H9 (cell line): Measurements from ENCODE around the gene ANTKMT. TPM values are rescaled to one million over a fixed set of nuclear protein-coding genes. Genes with fewer than 3 reads are reported as not detected.

Experiments used
- DNase-seq: peaks from one replicate; pipeline ENCODE4 v3.0.0-alpha.2; 2017
- H2AFZ ChIP-seq: one replicate; pipeline ENCODE4 v1.6.1; 2013; ENCODE audit warnings: mild to moderate bottlenecking, low read length, control low read depth, moderate library complexity
- H2AK5ac ChIP-seq: 2 replicates; pipeline ENCODE4 v1.6.1; 2013; ENCODE audit warnings: low read length, control low read depth, mixed read lengths; ENCODE audit not compliant: insufficient read length
- H2BK120ac ChIP-seq: one replicate; pipeline ENCODE4 v1.6.1; 2013; ENCODE audit warnings: low read depth, mild to moderate bottlenecking, low read length, control low read depth, inconsistent platforms; ENCODE audit not compliant: poor library complexity, severe bottlenecking
- H2BK12ac ChIP-seq: 2 replicates; pipeline ENCODE4 v1.6.1; 2013; ENCODE audit warnings: low read length, control low read depth, mixed read lengths, low read depth; ENCODE audit not compliant: insufficient read length
- H2BK15ac ChIP-seq: 2 replicates; pipeline ENCODE4 v1.6.1; 2013; ENCODE audit warnings: low read depth, low read length, control low read depth
- H2BK20ac ChIP-seq: one replicate; pipeline ENCODE4 v1.6.1; 2013; ENCODE audit warnings: low read depth, mild to moderate bottlenecking, low read length, control low read depth, inconsistent platforms; ENCODE audit not compliant: poor library complexity, severe bottlenecking
- H2BK5ac ChIP-seq: 2 replicates; pipeline ENCODE4 v1.6.1; 2013; ENCODE audit warnings: low read length, control low read depth, mixed read lengths; ENCODE audit not compliant: insufficient read length
- H3K14ac ChIP-seq: 2 replicates; pipeline ENCODE4 v1.6.1; 2013; ENCODE audit warnings: low read length, control low read depth; ENCODE audit not compliant: insufficient read depth
- H3K18ac ChIP-seq: 2 replicates; pipeline ENCODE4 v1.6.1; 2013; ENCODE audit warnings: low read depth, mild to moderate bottlenecking, mixed read lengths, low read length, control low read depth; ENCODE audit not compliant: insufficient read length
- H3K23ac ChIP-seq: 2 replicates; pipeline ENCODE4 v1.6.1; 2013; ENCODE audit warnings: low read length, control low read depth, mixed read lengths, low read depth; ENCODE audit not compliant: insufficient read length
- H3K23me2 ChIP-seq: 2 replicates; pipeline ENCODE4 v1.6.1; 2013; ENCODE audit warnings: low read depth, mild to moderate bottlenecking, mixed read lengths, low read length, control low read depth; ENCODE audit not compliant: insufficient read length, poor library complexity, severe bottlenecking
- H3K27ac ChIP-seq: 2 replicates; pipeline ENCODE4 v1.5.1; 2013; ENCODE audit warnings: low read length, control low read depth, mixed read lengths, low read depth; ENCODE audit not compliant: insufficient read length
- H3K27me3 ChIP-seq: 2 replicates; pipeline ENCODE4 v1.6.1; 2013; ENCODE audit warnings: low read length, control low read depth, inconsistent platforms; ENCODE audit not compliant: insufficient read depth
- H3K4ac ChIP-seq: 2 replicates; pipeline ENCODE4 v1.6.1; 2013; ENCODE audit warnings: low read depth, mild to moderate bottlenecking, control low read depth, inconsistent platforms, low read length, moderate library complexity
- H3K4me1 ChIP-seq: 2 replicates; pipeline ENCODE4 v1.6.1; 2013; ENCODE audit warnings: low read length, control low read depth, inconsistent platforms; ENCODE audit not compliant: insufficient read depth
- H3K4me2 ChIP-seq: 2 replicates; pipeline ENCODE4 v1.6.1; 2013; ENCODE audit warnings: low read length, control low read depth, mixed read lengths; ENCODE audit not compliant: insufficient read length, insufficient read depth
- H3K56ac ChIP-seq: 2 replicates; pipeline ENCODE4 v1.6.1; 2013; ENCODE audit warnings: low read depth, mild to moderate bottlenecking, mixed read lengths, low read length, control low read depth; ENCODE audit not compliant: insufficient read length
- H3K79me1 ChIP-seq: 2 replicates; pipeline ENCODE4 v1.6.1; 2013; ENCODE audit warnings: low read depth, mild to moderate bottlenecking, moderate library complexity, low read length, control low read depth, inconsistent platforms; ENCODE audit not compliant: insufficient read depth, poor library complexity, severe bottlenecking
- H3K79me2 ChIP-seq: 2 replicates; pipeline ENCODE4 v1.6.1; 2013; ENCODE audit warnings: low read length, control low read depth, inconsistent platforms; ENCODE audit not compliant: insufficient read depth
- H3K9ac ChIP-seq: 2 replicates; pipeline ENCODE4 v1.6.1; 2013; ENCODE audit warnings: low read length, control low read depth, mixed read lengths; ENCODE audit not compliant: insufficient read length; ENCODE audit errors: extremely low read depth
- H3K9me3 ChIP-seq: one replicate; pipeline ENCODE4 v1.6.1; 2013; ENCODE audit warnings: low read depth, low read length, inconsistent platforms; ENCODE audit not compliant: control insufficient read depth
- H3T11ph ChIP-seq: one replicate; pipeline ENCODE4 v1.6.1; 2013; ENCODE audit warnings: mild to moderate bottlenecking, low read length, control low read depth, inconsistent platforms
- H4K20me1 ChIP-seq: one replicate; pipeline ENCODE4 v1.6.1; 2013; ENCODE audit not compliant: control insufficient read depth, insufficient read length, insufficient read depth
- H4K5ac ChIP-seq: 2 replicates; pipeline ENCODE4 v1.6.1; 2013; ENCODE audit warnings: low read depth, mild to moderate bottlenecking, mixed read lengths, low read length, control low read depth; ENCODE audit not compliant: insufficient read length
- H4K8ac ChIP-seq: replicated peaks from 2 replicates; pipeline ENCODE4 v1.6.1; 2013; ENCODE audit warnings: low read length, control low read depth, mixed read lengths, low read depth; ENCODE audit not compliant: insufficient read length
- H4K91ac ChIP-seq: 2 replicates; pipeline ENCODE4 v1.6.1; 2013; ENCODE audit warnings: low read depth, mild to moderate bottlenecking, moderate library complexity, mixed read lengths, low read length, control low read depth; ENCODE audit not compliant: insufficient read length
- H3K27ac Mint-ChIP-seq, 3 experiments: 2 replicates in 2 of 3; 3 replicates in 1 of 3; pipeline ENCODE4 v1.8.0; 2020 to 2021; ENCODE audit warnings: mixed read lengths in 3 of 3, mild to moderate bottlenecking in 1 of 3, moderate library complexity in 1 of 3
- H3K27me3 Mint-ChIP-seq: 2 replicates; pipeline ENCODE4 v1.8.0; 2021; ENCODE audit warnings: low read depth, mild to moderate bottlenecking, moderate library complexity, mixed read lengths
- H3K36me3 Mint-ChIP-seq, 3 experiments: 2 replicates in 2 of 3; 3 replicates in 1 of 3; pipeline ENCODE4 v1.8.0; 2020 to 2021; ENCODE audit warnings: low read depth in 3 of 3, mixed read lengths in 3 of 3; ENCODE audit not compliant: insufficient read depth in 1 of 3
- H3K4me1 Mint-ChIP-seq, 2 experiments: 2 replicates each; pipeline ENCODE4 v1.8.0; 2020; ENCODE audit warnings: mixed read lengths in 2 of 2
- H3K4me3 Mint-ChIP-seq, 2 experiments: 2 replicates in 1 of 2; 3 replicates in 1 of 2; pipeline ENCODE4 v1.8.0; 2020 to 2021; ENCODE audit warnings: mild to moderate bottlenecking in 2 of 2, mixed read lengths in 2 of 2, moderate library complexity in 1 of 2
- H3K9me3 Mint-ChIP-seq, 2 experiments: 2 replicates in 1 of 2; 3 replicates in 1 of 2; pipeline ENCODE4 v1.8.0; 2020; ENCODE audit warnings: mild to moderate bottlenecking in 2 of 2, mixed read lengths in 2 of 2, moderate library complexity in 1 of 2
- WGBS: extraction: QIAGEN DNeasy Blood & Tissue Kit; methylation state at CpG from one replicate; pipeline ENCODE4 v1.1.7; 2013; ENCODE audit warnings: missing lambda C conversion rate, low lambda C conversion rate, mixed read lengths; ENCODE audit not compliant: insufficient read length; ENCODE audit errors: extremely low coverage; 5-methylcytosine and 5-hydroxymethylcytosine counted together
- total RNA-seq: library from RNA; stranded (reverse); gene quantifications from 2 replicates; pipeline ENCODE4 v1.2.1, GENCODE V29; 2021
- TF ChIP-seq, protein P1 (sequence below): fragments of 200-600 bp; sonication (generic); conservative IDR thresholded peaks from 3 replicates; pipeline ENCODE4 v1.8.0; 2021; ENCODE audit warnings: antibody characterized with exemption, mild to moderate bottlenecking

ANTKMT gene
- total RNA-seq, 1 experiment from 2014 or later = 31.5 TPM

DNA sequence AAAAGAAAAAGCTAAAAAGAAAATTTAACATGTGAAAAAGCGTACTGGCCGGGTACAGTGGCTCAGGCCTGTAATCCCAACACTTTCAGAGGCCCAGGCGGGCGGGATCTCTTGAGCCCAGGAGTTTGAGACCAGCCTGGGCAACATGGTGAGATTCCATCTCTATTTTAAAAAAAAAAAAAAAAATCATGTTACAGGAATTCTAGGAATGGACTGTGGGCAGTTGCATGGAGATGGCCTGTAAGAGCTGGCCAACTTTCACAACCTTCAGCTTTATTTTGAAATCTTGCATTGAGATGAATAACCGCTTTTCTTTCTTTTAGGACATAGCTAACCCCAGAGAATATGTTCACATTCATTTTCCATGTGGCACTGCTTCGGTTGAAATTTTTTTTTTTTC, 28.1 kb downstream of the ANTKMT start:
- Histone ChIP-seq H3K9ac (no peak overlapping the region), H4K5ac (no peak overlapping the region), H2BK15ac (no peak overlapping the region), H2AK5ac (no peak overlapping the region), H4K20me1 (no peaks in the 10 kb centered on the region), H3K9me3 (no peaks in the 10 kb centered on the region), H3K4ac (no peak overlapping the region), H3K79me1 (no peaks in the 10 kb centered on the region), H2BK12ac (no peak overlapping the region), H3K56ac (no peak overlapping the region), H3K79me2 (no peaks in the 10 kb centered on the region), H4K91ac (no peak overlapping the region), H3K18ac (no peak overlapping the region), H3K23ac (no peak overlapping the region), H2AFZ (no peak overlapping the region), H2BK120ac (no peak overlapping the region), H3T11ph (no peak overlapping the region), H4K8ac (no peak overlapping the region), H3K4me1 (no peaks in the 10 kb centered on the region), H2BK5ac (no peak overlapping the region), H2BK20ac (no peak overlapping the region), H3K27ac (no peak overlapping the region), H3K23me2 (no peaks in the 10 kb centered on the region), H3K27me3 (no peaks in the 10 kb centered on the region), H3K4me2 (no peak overlapping the region), H3K14ac (no peak overlapping the region)
- DNase-seq = no peak
- H3K36me3 Mint-ChIP-seq = no peaks in the 10 kb centered on the region
- WGBS = no CpG with 5 or more reads among the region's 6 CpGs
- TF ChIP-seq, protein P1, sequence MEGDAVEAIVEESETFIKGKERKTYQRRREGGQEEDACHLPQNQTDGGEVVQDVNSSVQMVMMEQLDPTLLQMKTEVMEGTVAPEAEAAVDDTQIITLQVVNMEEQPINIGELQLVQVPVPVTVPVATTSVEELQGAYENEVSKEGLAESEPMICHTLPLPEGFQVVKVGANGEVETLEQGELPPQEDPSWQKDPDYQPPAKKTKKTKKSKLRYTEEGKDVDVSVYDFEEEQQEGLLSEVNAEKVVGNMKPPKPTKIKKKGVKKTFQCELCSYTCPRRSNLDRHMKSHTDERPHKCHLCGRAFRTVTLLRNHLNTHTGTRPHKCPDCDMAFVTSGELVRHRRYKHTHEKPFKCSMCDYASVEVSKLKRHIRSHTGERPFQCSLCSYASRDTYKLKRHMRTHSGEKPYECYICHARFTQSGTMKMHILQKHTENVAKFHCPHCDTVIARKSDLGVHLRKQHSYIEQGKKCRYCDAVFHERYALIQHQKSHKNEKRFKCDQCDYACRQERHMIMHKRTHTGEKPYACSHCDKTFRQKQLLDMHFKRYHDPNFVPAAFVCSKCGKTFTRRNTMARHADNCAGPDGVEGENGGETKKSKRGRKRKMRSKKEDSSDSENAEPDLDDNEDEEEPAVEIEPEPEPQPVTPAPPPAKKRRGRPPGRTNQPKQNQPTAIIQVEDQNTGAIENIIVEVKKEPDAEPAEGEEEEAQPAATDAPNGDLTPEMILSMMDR = no peak
- no peak overlapping the region for H3K27ac Mint-ChIP-seq
- H3K4me3 Mint-ChIP-seq = no peak overlapping the region
- H3K9me3 Mint-ChIP-seq = no peaks in the 10 kb centered on the region
- peaks cover 20 to 31% of the 10 kb centered on the region in 2 experiments for H3K4me1 Mint-ChIP-seq
- H3K27me3 Mint-ChIP-seq = peaks cover 15% of the 10 kb centered on the region
